Measurements from ENCODE around the gene GTF2I.
"Not testable (repeated sequence)": the region's sequence is repeated elsewhere in the genome, so short reads cannot be mapped to it uniquely, and the experiment has no call there.

Gene GTF2I

GRCh38 chr7:74657692-74658177 is at the start of gene GTF2I:
Gene GTF2I (plus strand): TSS chr7:74657718. CDS start chr7:74689129, 31,411 bp downstream.
- no peak for DNase-seq (ENCODE audit: low read depth, low spot score)

DNA sequence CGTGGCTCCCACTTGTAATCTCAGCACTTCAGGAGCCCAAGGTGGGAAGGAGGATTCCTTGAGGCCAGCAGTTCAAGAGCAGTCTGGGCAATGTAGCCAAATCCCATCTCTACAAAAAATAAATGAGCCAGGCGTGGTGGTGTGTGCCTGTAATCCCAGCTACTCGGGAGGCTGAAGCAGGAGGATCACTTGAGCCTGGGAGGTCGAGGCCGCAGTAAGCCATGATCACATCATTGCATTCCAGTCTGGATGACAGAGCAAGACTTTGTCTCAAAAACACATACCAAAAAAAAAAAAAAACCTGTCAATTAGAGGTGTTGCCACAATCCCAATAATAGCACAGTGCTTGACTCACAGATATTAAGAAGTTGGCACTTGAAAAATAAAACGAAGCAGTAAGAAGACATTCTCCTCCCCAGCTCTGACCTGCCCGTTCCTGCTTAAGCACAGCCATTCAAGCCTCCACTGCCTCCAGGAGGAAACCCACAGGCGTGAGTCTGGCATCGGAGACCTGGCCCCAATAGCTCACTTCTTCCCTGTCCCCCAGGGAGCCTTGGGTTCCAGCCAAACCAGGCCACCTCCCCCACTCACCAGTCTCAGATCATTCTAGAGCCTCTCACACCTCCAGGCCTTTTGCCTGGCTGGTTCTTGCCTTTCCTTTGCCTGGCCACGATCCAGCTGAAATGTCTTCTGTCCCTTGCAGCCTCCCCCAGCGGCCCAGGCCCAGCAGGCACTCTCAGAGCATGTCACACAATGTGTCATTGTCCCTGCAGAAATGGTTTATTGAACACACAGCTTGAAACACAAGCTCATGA is 45.3 kb upstream of the GTF2I start:
- DNase-seq (ENCODE audit: low read depth, low spot score): no peak

DNA sequence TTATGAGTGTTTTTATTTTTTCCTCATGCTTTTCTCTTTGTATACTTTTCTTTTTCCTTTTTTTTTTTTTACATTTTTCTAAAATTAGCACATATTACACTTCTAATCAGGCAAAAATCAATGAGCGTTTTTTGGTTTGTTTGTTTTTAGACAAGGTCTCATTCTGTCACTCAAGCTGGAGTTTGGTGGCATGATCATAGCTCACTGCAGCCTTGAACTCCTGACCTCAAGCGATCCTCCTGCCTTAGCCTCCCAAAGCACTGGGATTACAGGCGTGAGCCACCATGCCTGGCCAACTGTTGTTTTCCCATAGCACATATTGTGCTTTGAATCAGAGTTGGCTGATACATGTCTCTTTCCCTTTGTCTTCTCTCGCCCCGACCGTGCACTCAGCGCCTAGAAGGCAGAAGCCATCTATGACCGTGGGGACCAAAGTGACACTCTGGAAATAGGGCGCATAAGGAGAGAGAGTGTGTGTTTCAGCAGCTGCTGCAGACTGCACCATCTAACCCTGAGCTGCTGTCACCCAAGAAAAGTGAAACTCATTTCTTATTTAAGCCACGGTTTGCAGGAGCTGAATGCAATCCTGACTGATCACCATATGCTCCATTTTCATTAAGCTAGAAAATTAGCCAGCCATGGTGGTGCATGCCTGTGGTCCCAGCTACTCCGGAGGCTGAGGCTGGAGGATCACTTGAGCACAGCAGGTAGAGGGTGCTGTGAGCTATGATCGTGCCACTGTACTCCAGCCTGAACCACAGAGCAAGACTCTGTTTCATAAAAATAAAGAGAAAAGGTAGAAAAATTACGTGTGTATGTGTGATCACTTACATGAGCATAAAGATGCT is 41.4 kb upstream of the GTF2I start:
- DNase-seq (ENCODE audit: low read depth, low spot score): no peak

DNA sequence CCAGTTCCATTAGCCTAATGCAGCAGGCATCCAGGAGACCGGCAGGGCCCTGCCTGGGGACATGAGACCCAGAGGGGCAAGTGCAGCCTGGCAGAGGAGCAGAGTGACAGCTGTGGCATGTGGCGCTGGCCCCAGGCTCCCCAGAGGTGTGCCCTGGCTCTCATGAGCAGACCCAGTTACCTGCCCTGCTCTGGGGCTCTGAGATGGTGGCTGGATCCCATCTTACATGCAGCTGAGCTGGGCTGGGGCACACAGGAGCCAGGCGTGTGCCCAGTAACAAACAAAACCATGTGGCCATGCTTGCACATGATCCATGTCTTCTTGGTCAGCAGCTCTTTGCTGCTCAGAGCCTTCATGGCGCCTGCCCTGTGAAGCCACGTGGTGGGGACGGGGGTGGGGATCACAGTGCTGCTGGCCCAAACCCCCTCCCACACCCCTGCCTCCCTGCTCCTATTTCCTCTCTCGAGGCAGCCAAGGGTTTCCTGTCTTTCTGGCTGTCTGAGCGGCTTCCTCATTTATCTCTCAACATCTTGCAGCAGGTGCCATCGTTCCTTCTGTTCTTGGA is 40.3 kb upstream of the GTF2I start:
- no peak for DNase-seq (ENCODE audit: low read depth, low spot score)

DNA sequence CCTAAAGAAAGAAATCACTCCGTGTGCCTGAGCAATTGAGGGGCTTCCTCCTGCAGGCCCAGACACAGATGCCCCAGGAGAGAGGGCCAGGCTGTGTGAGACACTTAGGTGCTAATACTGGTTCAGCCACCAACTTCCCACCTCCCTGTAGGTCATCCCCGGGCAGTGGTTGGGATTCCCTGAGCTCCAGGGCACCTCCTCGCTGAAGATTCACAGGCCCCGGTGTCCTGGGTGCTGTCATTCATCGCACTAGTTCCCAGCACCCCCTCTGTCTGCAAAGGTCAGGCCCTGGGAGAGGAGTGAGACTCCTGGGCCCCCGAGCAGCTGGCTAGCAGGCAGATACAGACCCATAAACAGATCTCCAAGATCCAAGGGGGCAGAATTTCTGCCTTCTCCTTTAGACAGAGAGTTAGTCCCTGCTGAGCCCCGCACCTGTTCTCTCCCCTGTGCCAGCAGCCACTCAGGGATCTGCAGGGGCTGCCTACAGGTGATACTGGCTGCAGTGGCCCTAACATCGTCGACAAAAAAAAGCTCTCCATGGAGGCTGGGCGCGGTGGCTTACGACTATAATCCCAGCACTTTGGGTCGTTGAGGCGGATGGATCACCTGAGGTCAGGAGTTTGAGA is 38.2 kb upstream of the GTF2I start:
- DNase-seq (ENCODE audit: low read depth, low spot score): no peak

GRCh38 chr7:74622228-74622749 is 35.2 kb upstream of the GTF2I start:
- no peak for DNase-seq (ENCODE audit: low read depth, low spot score)

DNA sequence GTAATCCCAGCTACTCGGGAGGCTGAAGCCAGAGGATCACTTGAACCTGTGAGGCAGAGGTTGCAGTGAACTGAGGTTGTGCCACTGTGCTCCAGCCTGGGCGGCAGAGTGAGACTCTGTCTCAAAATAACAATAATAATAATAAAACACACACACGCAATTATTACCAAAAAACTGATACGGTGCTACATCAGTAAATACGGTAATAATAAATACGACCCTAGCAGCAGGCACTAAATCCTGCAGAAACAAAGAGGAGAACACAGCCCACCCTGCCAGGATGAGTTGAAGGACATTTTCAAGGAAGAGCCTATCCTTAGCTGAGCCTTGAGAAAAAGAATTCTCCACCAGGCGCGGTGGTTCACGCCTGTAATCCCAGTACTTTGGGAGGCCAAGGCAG is 34.4 kb upstream of the GTF2I start:
- DNase-seq (ENCODE audit: low read depth, low spot score): no peak

GRCh38 chr7:74625446-74625845 is 32.1 kb upstream of the GTF2I start:
- DNase-seq (ENCODE audit: low read depth, low spot score): no peak

DNA sequence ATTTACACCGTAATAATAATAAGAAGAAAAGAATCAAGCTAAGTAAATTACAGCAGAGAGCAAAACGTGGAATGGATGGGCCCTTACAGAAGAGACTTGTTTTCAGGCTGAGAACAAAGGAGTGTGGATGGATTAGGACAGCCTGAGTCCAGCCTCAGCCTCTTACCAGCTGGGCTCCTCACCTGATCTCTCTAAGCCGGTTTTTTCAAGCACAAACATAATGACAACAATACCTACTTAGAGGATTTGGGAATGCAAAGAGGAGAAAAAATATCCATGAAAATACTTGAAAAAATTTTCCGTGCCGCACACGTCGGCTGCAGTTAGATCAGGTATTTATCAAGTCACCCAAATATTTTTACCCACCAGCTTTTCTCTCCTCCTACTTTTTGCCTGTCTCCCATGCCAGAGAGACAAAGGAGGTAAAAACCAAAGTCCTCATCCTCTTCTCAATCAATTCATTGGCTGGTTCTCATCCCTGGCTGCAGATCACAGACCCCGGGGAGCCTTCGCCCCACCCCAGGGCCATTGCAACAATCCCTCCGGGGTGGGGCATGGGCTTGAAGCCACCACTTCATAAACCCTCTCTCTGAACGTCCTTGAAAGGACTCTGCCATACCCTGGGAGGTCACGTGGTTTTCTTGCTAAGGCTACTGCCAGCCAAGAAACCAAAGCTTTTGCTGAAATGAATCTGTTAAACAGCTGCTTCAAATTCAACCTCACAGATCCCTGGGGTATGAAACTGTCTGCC is 29.7 kb upstream of the GTF2I start:
- DNase-seq (ENCODE audit: low read depth, low spot score): no peak

DNA sequence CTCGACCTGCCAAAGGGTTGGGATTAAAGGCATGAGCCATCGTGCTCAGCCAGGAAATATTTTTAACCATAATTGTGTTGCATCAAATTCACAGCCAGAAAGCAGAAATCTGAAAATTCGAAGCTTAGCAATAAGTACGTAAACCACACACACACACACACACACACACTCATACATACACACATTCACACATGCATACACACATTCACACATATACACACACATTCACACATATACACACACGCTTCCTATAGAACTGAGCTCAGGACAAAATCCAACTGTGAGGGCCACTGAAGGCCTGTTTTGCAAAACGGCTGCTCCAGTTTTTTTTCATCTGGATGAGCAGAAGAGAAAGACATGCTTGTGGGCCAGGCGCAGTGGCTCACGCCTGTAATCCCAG is 25.0 kb upstream of the GTF2I start:
- DNase-seq (ENCODE audit: low read depth, low spot score): no peak

- no peak for DNase-seq (ENCODE audit: low read depth, low spot score)
Observed at GRCh38 chr7:74633451-74633921, 24.0 kb upstream of the GTF2I start.

DNA sequence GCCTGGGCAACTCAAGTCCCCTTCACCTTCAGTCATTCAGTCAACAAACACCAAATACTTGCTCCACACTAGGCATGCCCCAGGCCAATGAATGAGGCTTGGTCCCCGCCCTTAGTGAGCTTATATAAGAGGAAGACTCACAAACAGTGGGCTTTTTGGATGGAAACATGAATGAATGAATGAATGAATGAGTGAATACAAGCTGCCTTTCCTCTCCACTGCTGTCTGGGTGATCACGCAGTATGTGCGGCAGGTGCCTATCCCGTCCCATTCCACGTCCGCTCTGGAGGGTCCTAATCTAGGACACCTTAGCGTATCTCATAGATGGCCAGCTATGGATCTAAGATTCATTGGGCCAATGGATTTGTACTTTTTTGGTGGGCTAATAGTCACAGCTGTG is 19.8 kb upstream of the GTF2I start:
- DNase-seq (ENCODE audit: low read depth, low spot score): no peak

DNA sequence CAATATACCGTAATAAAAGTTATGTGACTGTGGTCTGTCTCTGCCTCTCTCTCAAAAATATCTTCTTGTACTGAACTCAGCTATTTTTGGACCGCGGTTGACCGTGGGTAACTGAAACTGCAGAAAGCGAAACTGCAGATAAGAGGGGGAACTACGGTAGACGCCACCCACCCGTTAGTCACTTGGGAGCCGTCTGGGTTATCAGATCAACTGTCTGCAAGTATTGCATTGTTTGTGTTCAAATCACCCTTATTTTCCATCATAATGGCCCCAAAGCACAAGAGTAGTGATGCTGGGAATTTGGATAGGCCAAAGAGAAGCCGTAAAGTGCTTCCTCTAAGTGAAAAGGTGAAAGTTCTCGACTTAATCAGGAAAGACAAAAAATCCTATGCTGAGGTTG is 7.5 kb upstream of the GTF2I start:
- peak; percentile 60 for DNase-seq (ENCODE audit: low read depth, low spot score)

GRCh38 chr7:74650493-74651132 is 6.9 kb upstream of the GTF2I start:
- not testable (repeated sequence) for DNase-seq (ENCODE audit: low read depth, low spot score)

DNA sequence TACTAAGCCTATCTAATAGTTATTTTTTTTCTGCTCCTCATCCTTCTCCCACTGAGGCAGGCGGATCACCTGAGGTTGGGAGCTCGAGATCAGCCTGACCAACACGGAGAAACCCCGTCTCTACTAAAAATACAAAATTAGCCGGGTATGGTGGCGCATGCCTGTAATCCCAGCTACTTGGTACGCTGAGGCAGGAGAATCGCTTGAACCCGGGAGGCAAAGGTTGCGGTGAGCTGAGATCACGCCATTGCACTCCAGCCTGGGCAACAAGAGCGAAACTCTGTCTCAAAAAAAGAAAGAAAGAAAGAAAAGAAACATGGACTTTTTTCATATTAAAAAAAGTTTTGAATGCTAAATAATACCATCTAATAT is 6.4 kb upstream of the GTF2I start:
- DNase-seq (ENCODE audit: low read depth, low spot score): not testable (repeated sequence)

DNA sequence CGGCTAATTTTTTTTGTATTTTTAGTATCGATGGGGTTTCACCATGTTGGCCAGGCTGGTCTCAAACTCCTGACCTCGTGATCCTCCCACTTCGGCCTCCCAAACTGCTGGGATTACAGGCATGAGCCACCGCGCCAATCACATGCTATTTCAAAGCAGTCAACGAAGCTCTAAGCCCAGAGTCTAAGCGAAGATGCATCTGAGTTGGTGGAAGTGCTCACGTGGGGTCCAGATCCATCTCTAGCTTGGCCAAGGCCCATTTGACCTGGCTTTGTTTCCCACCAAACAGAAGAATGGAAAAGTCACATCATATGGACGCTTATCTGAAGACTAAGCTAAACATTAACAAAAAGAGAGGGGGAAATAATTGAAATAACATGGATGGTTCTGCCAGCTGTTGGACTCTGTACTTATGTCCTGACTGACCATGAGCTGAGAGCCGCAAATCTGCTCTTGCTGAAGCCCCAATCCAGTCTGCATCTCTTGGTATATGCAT is 3.8 kb upstream of the GTF2I start:
- DNase-seq (ENCODE audit: low read depth, low spot score): no peak

GRCh38 chr7:74654811-74655210 is 2.7 kb upstream of the GTF2I start:
- DNase-seq (ENCODE audit: low read depth, low spot score): no peak

DNA sequence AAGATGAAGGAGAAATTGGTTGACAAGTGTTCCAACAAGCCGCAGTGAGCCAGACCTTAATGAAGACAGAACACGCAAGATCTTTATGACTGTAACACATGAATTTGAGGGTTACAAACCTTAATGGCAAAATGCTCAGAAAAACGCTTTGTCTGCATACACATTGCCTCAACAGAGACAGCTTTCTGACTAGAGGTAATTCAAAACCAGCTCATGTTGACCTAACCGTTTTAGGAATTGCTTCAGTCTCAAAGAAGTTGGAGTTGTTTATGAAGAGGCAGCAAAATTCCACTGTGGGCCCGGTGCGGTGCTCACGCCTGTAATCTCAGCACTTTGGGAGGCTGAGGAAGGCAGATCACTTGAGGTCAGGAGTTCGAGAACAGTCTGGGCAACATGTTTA is 2.2 kb upstream of the GTF2I start:
- no peak for DNase-seq (ENCODE audit: low read depth, low spot score)

- DNase-seq (ENCODE audit: low read depth, low spot score): no peak
Observed at GRCh38 chr7:74655768-74656440, 1.6 kb upstream of the GTF2I start.

- peak; percentile 30 for DNase-seq (ENCODE audit: low read depth, low spot score)
Observed at GRCh38 chr7:74656441-74656836, 1.1 kb upstream of the GTF2I start.

Measured in activated CD4-positive, CD25-positive, alpha-beta regulatory T cell treated with anti-CD3 and anti-CD28 coated beads, Interleukin-2, amount 50 U/mL, for 16 hours (primary cell).